GM12878 (cell line): Measurements from ENCODE around the gene WDR45B. TPM values are rescaled to one million over a fixed set of nuclear protein-coding genes. Genes with fewer than 3 reads are reported as not detected.

ENCODE experiments used
- ATAC-seq: fragments of 200-7000 bp; cut with Tn5 transposase; 3 replicates; pipeline ENCODE4 v1.9.1; 2020; ENCODE audit warnings: mild to moderate bottlenecking, moderate library complexity
- BruUV-seq: library from RNA; stranded (reverse); fragments of 400-500 nt; replicated peaks from 2 replicates; lab custom pipeline; 2021; lab: Mats Ljungman, UMichigan
- CTCF ChIA-PET: fragments of 300-600 bp; sonication (Branson Sonifier 250); formaldehyde crosslinking; extraction: SDS; loops from one replicate; lab custom pipeline; 2021; ENCODE audit warnings: inconsistent platforms; lab: Yijun Ruan, JAX
- POLR2A ChIA-PET: fragments of 350-600 bp; formaldehyde crosslinking; extraction: SDS; loops from one replicate; lab custom pipeline; 2021; ENCODE audit warnings: inconsistent platforms; lab: Charles Lee
- RAD21 ChIA-PET: fragments of 300-600 bp; sonication (Branson Sonifier 250); formaldehyde crosslinking; loops from one replicate; lab custom pipeline; 2023; ENCODE audit warnings: antibody characterized with exemption; ENCODE audit not compliant: unreplicated experiment; lab: Charles Lee
- SMC1A ChIA-PET: fragments of 300-600 bp; sonication (Branson Sonifier 250); formaldehyde crosslinking; loops from one replicate; lab custom pipeline; 2023; ENCODE audit not compliant: unreplicated experiment, uncharacterized antibody; lab: Charles Lee
- DNase-seq: peaks from one replicate; pipeline ENCODE4 v3.0.0-alpha.2; 2011; ENCODE audit warnings: low read depth, low spot score
- FAIRE-seq: peaks from 3 replicates; lab custom pipeline; 2011; peaks lifted over from hg19 to GRCh38; lab: Jason Lieb, UNC
- H2AFZ ChIP-seq: 2 replicates; pipeline ENCODE4 v1.6.0; 2011; ENCODE audit warnings: low read depth, low read length, control low read depth; ENCODE audit not compliant: control insufficient read depth
- H3K27ac ChIP-seq: 2 replicates; pipeline ENCODE4 v1.5.1; 2011; ENCODE audit warnings: control low read depth; ENCODE audit not compliant: control insufficient read depth, insufficient read depth
- H3K27me3 ChIP-seq, 2 experiments: replicated peaks in 1 of 2; 2 replicates each; pipeline versions ENCODE4 v1.6.0 to v1.6.1; 2011; ENCODE audit warnings: low read length in 1 of 2; ENCODE audit not compliant: control insufficient read depth in 2 of 2, insufficient read depth in 2 of 2
- H3K36me3 ChIP-seq, 2 experiments: 2 replicates each; pipeline ENCODE4 v1.5.1; 2011; ENCODE audit warnings: low read length in 1 of 2; ENCODE audit not compliant: control insufficient read depth in 2 of 2, insufficient read depth in 2 of 2
- H3K4me1 ChIP-seq: 2 replicates; pipeline ENCODE4 v1.6.1; 2011; ENCODE audit warnings: mild to moderate bottlenecking, low read length, moderate library complexity, mixed read lengths; ENCODE audit not compliant: control insufficient read depth, insufficient read depth
- H3K4me2 ChIP-seq: 2 replicates; pipeline ENCODE4 v1.6.0; 2011; ENCODE audit warnings: control low read depth; ENCODE audit not compliant: control insufficient read depth, insufficient read depth
- H3K4me3 ChIP-seq: fragments of 200-600 bp; sonication (generic); 2 replicates; pipeline ENCODE4 v1.5.1; 2016
- H3K79me2 ChIP-seq: 2 replicates; pipeline ENCODE4 v1.6.0; 2011; ENCODE audit warnings: low read length; ENCODE audit not compliant: control insufficient read depth, insufficient read depth
- H3K9ac ChIP-seq: 2 replicates; pipeline ENCODE4 v1.8.0; 2011; ENCODE audit warnings: low read length, control low read depth, mixed read lengths; ENCODE audit not compliant: control insufficient read depth, insufficient read depth
- H3K9me3 ChIP-seq: replicated peaks from 3 replicates; pipeline ENCODE4 v1.5.1; 2011; ENCODE audit warnings: mild to moderate bottlenecking, low read length; ENCODE audit not compliant: control insufficient read depth, insufficient read depth
- H4K20me1 ChIP-seq: 2 replicates; pipeline ENCODE4 v1.6.0; 2011; ENCODE audit not compliant: control insufficient read depth, insufficient read depth
- ASH2L ChIP-seq: fragments of 300-600, 200-600 bp; sonication (generic); IDR thresholded peaks from 2 replicates; pipeline ENCODE4 v1.6.1; 2017; ENCODE audit warnings: low read depth, mild to moderate bottlenecking, borderline replicate concordance
- BCL3 ChIP-seq: IDR thresholded peaks from 2 replicates; pipeline ENCODE4 v1.6.1; 2011; ENCODE audit warnings: borderline replicate concordance, low read depth, mild to moderate bottlenecking, moderate library complexity, low read length; ENCODE audit not compliant: insufficient read depth, poor library complexity, severe bottlenecking
- BRCA1 ChIP-seq: IDR thresholded peaks from 2 replicates; pipeline ENCODE4 v1.6.1; 2011; ENCODE audit warnings: low read depth, low read length, improper control_type of control experiment
- CTCF ChIP-seq, 3 experiments: IDR thresholded peaks in 2 of 3; conservative IDR thresholded peaks in 1 of 3; 2 replicates each; pipeline ENCODE4 v1.5.1; 2011; ENCODE audit warnings: low read depth in 3 of 3, low read length in 3 of 3, mild to moderate bottlenecking in 3 of 3, control low read depth in 2 of 3, moderate library complexity in 2 of 3, inconsistent platforms in 1 of 3, mixed read lengths in 1 of 3; ENCODE audit not compliant: control insufficient read depth in 2 of 3, insufficient read depth in 1 of 3; ENCODE audit errors: extremely low read depth in 1 of 3
- ELK1 ChIP-seq: IDR thresholded peaks from 2 replicates; pipeline ENCODE4 v1.6.1; 2012; ENCODE audit warnings: low read depth, low read length, improper control_type of control experiment
- MXI1 ChIP-seq: fragments of 150-350 bp; IDR thresholded peaks from 2 replicates; pipeline ENCODE4 v1.6.1; 2011; ENCODE audit warnings: low read depth, mild to moderate bottlenecking, inconsistent platforms, low read length, improper control_type of control experiment
- POU2F2 ChIP-seq: IDR thresholded peaks from 3 replicates; pipeline ENCODE4 v1.6.1; 2011; ENCODE audit warnings: low read depth, mild to moderate bottlenecking, low read length, borderline replicate concordance
- RELB ChIP-seq: fragments of 450-650 bp; IDR thresholded peaks from 2 replicates; pipeline ENCODE4 v1.6.1; 2017; ENCODE audit warnings: low read depth, mild to moderate bottlenecking, moderate library complexity
- TCF12 ChIP-seq: IDR thresholded peaks from 2 replicates; pipeline ENCODE4 v1.6.1; 2011; ENCODE audit warnings: low read depth, mild to moderate bottlenecking, low read length
- ZBTB11 ChIP-seq: fragments of 450-650 bp; formaldehyde crosslinking; IDR thresholded peaks from 2 replicates; pipeline ENCODE4 v1.5.0; 2022; ENCODE audit warnings: mild to moderate bottlenecking, missing genetic modification characterization
- ZNF384 ChIP-seq: IDR thresholded peaks from 2 replicates; pipeline ENCODE4 v1.6.1; 2012; ENCODE audit warnings: low read depth, mild to moderate bottlenecking, low read length, improper control_type of control experiment, borderline replicate concordance
- WGBS: methylation state at CpG from one replicate; pipeline ENCODE4 v1.1.6; 2016; ENCODE audit warnings: low lambda C conversion rate; ENCODE audit not compliant: insufficient replicate concordance, insufficient coverage; ENCODE audit errors: missing lambda C conversion rate; 5-methylcytosine and 5-hydroxymethylcytosine counted together
- in situ Hi-C: fragments of 300-500 bp; cut with MboI; formaldehyde crosslinking; loops from 9 replicates; pipeline ENCODE4 v1.14.3; 2018; ENCODE audit warnings: mixed read lengths
- intact Hi-C: fragments of 100-400 bp; cut with micrococcal nuclease; formaldehyde crosslinking; loops from one replicate; pipeline ENCODE4 v1.14.2; 2022; ENCODE audit not compliant: unreplicated experiment
- polyA plus RNA-seq, 11 experiments: library from polyadenylated mRNA; depleted of rRNA in 4 of 11; unstranded in 6 of 11; stranded (reverse) in 5 of 11; fragments of >200 nt; fragmentation: Nextera tagmentation in 4 of 11; fragmentation: Illumina TruSeq in 1 of 11; extraction: Ambion mirVana in 4 of 11; extraction: Trizol in 1 of 11; gene quantifications; 1 replicate in 1 of 11; 2 replicates in 10 of 11; pipeline versions ENCODE4 v1.2.1 to v1.2.3, GENCODE V29; 2011 to 2016; ENCODE audit warnings: inconsistent platforms in 2 of 11, missing spikeins in 2 of 11, low read depth in 1 of 11
- total RNA-seq, 4 experiments: library from RNA; depleted of rRNA in 3 of 4; stranded (reverse); fragments of >200 nt in 3 of 4; fragmentation: Illumina TruSeq in 1 of 4; extraction: Trizol in 1 of 4; gene quantifications; 2 replicates each; pipeline versions ENCODE4 v1.2.1 to v1.2.3, GENCODE V29; 2013 to 2021

WDR45B gene
- total and polyA plus RNA-seq, 10 of the 15 experiments (the other 5 are each of a cell fraction or from before 2014, with no cell fraction given) = 1.0 to 73.7 (median 26.6) TPM

- ATAC-seq (no peak), DNase-seq (no peak), FAIRE-seq (no peak)
- Histone ChIP-seq H3K36me3 (no peaks in the 10 kb centered on the region), H2AFZ (no peak overlapping the region), H3K4me3 (no peak overlapping the region), H3K9ac (no peak overlapping the region), H3K4me2 (no peak overlapping the region), H3K79me2 (no peaks in the 10 kb centered on the region), H3K9me3 (no peaks in the 10 kb centered on the region), H4K20me1 (no peaks in the 10 kb centered on the region), H3K4me1 (no peaks in the 10 kb centered on the region), H3K27ac (no peak overlapping the region), H3K27me3 (no peaks in the 10 kb centered on the region)
- in situ Hi-C loops (no loop called here), intact Hi-C loops (no loop called here)
- ChIA-PET SMC1A (no interaction called here), CTCF (no interaction called here), RAD21 (no interaction called here), POLR2A (no interaction called here)
- 58% methylated on average over 16 of the region's 17 CpGs for WGBS
- BruUV-seq = no TSS peak
- TF ChIP-seq ZBTB11 (no peak), ASH2L (no peak), ELK1 (no peak), POU2F2 (no peak), MXI1 (no peak), BCL3 (no peak), ZNF384 (no peak), BRCA1 (no peak), TCF12 (no peak), RELB (no peak), CTCF (IDR thresholded peaks at IDR 0.05 in 2 of 3, conservative IDR thresholded peaks at IDR 0.05 in 1 of 3; ENCODE audit: control insufficient read depth in 2 of 3, extremely low read depth in 1 of 3, insufficient read depth in 1 of 3, low read depth in 3 of 3, low read length in 3 of 3) (no peak)
Observed at GRCh38 chr17:82664276-82664575, 16.0 kb upstream of the WDR45B start.
